Measurements from ENCODE around the gene PRKCZ. TPM values are rescaled to one million over a fixed set of nuclear protein-coding genes. Genes with fewer than 3 reads are reported as not detected.

PRKCZ gene
- total RNA-seq, 1 experiment from 2014 or later: 0.52 TPM

GRCh38 chr1:2192031-2192995, 142.1 kb downstream of the PRKCZ start:
- no peak for DNase-seq (ENCODE audit: low read depth)

- DNase-seq (ENCODE audit: low read depth): no peak
Measured at GRCh38 chr1:2193514-2194281, 143.5 kb downstream of the PRKCZ start.

DNA sequence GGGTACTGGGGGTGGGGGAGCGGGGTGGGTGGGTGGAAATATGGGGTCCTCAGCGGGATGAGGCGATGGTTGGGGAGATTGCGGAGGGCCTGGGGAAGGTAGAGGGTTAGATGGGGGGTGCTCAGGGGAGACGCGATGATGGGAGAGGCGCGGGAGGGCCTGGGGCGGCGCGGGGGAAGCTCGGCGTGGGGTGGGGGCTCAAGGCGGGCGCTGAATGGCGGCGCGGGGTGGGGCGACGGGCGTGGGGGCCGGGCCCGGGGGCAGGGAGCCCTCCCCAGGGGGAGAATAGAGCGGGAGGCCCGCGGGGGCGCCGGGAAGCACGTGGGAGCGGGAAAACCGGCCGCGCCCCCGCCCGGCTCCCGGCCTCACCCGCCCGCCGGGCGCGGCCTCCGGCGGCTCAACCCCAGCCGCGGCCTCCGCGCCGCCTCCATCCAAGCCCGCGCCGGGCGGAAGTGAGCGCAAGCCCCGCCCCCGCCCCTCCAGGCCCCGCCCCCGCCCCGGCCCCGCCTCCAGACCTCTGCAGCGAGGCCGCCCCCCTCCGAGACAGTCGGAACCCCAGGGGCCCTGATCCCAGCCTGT, 144.2 kb downstream of the PRKCZ start, which contains the start of gene FAAP20:
Gene FAAP20, minus strand, starts transcription at position 454 of the 579 bp plus-strand sequence. Its CDS starts 23 bp downstream, at position 431.
- DNase-seq (ENCODE audit: low read depth): no peak

DNA sequence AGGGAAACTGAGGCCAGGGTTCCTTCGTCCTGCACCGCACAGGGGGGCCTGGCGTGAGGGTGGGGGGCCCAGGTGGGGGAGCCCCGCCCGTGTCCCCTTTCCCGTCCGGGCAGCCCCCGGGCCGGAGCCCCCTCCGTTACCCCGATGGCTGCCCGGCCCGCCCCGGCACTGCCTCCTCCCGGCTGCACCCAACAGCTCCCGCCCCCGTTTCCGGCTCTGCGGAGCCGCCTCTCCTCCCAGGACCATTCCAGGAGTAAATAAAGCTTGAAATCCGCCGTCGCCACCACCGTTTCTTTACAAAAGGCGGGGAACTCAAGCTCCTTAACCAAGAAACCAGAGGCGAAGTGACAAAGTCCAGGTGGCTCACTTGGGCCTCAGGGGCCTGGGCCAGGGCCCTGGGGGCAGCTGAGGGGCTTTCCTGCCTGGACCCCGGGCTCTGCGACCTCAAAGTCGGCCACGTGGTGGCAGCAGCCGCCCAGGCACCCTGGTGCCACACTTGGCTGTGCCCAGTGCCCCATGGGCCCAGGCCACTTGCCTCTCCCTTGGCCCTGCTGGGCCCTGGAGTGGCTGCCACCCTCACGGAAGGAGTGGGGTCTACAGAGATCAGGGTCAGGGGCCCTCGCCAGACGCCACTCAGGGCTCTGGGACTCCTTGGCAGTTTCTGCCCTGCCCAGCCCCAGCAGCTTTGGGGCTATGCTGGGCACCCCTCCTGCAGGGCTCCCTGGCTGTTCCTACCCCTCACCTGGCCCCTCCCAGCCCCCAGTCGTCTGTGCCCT, 144.9 kb downstream of the PRKCZ start:
- peak; percentile 80 for DNase-seq (ENCODE audit: low read depth)

GRCh38 chr1:2195785-2196184, 145.6 kb downstream of the PRKCZ start:
- no peak for DNase-seq (ENCODE audit: low read depth)

GRCh38 chr1:2196901-2197638, 146.9 kb downstream of the PRKCZ start:
- DNase-seq (ENCODE audit: low read depth): no peak

DNA sequence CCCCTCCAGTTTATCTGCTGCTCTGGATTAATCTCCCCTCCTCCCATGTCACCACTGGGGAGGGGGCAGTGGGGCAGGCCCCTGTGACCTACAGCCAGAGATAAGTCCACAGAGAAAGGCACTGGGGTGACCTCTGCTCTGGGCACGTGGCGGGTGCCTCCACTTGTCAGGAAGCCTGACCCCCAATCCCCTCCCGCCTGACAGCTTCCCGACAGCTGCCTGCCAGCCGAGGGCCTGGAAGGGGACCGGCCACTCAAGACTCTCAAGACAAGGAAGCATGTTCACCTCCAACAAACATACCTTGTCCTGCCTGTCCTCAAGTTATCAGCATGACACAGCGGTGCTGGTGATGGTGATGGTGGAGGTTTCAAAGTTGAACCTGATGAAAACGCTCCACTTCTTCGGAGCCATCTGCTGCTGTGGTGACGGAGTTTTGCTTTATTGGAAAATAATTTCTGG, 147.5 kb downstream of the PRKCZ start:
- no peak for DNase-seq (ENCODE audit: low read depth)

GRCh38 chr1:2198571-2198970, 148.4 kb downstream of the PRKCZ start:
- DNase-seq (ENCODE audit: low read depth): no peak

- DNase-seq (ENCODE audit: low read depth): peak; percentile 88
Measured at GRCh38 chr1:2199042-2199810, 149.0 kb downstream of the PRKCZ start.

DNA sequence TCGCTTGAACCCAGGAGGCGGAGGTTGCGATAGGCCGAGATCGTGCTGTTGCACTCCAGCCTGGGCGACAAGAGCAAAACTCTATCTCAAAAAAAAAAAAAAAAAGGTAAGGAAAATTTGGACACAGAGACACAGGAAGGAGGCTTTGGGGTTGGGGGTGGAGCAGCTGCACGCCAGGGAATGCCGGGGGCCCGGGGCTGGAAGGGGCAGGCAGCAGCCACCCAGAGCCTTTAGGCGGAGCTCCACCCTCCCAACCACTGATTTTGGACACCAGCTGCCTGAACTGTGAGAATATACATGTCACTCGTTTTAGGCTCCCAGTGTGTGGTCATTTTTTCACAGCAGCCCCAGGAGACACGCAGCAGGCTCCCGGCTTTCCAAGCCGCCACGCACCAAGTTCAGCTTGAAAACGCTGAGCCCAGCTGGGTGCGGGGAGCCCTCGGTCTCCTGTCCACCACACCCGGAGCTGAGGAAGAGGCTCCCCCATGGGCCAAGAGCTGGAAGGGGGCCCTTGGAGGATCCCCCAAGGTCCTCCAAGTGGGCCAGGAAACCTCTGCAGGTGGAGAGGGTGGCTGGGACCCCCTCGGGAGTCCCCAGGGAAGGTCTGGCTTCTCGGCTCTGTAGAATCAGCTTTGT, 150.2 kb downstream of the PRKCZ start:
- no peak for DNase-seq (ENCODE audit: low read depth)

DNA sequence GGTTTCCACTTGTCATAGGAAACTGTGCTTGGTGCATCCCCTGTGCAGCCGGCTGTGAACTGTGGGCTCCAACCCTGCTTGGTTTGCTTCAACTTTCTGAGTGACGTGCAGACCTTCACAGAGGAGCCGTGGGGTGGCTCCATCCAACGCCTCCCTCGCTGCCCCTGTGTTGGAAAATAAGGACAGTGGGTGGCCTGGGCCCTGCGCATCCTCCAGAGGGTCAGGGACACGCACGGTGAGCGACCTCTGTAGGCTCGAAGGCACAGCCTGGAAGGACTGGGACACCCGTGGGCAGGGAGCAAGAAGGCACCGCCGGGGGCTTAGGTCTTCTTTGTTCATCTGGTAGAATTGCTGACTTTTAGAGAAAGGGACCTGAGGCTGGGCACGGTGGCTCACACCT, 150.9 kb downstream of the PRKCZ start:
- DNase-seq (ENCODE audit: low read depth): no peak

- no peak for DNase-seq (ENCODE audit: low read depth)
Measured at GRCh38 chr1:2202008-2202575, 151.9 kb downstream of the PRKCZ start.

GRCh38 chr1:2202843-2203601, 152.8 kb downstream of the PRKCZ start:
- no peak for DNase-seq (ENCODE audit: low read depth)

- DNase-seq (ENCODE audit: low read depth): no peak
Measured at GRCh38 chr1:2203671-2204414, 153.6 kb downstream of the PRKCZ start.

DNA sequence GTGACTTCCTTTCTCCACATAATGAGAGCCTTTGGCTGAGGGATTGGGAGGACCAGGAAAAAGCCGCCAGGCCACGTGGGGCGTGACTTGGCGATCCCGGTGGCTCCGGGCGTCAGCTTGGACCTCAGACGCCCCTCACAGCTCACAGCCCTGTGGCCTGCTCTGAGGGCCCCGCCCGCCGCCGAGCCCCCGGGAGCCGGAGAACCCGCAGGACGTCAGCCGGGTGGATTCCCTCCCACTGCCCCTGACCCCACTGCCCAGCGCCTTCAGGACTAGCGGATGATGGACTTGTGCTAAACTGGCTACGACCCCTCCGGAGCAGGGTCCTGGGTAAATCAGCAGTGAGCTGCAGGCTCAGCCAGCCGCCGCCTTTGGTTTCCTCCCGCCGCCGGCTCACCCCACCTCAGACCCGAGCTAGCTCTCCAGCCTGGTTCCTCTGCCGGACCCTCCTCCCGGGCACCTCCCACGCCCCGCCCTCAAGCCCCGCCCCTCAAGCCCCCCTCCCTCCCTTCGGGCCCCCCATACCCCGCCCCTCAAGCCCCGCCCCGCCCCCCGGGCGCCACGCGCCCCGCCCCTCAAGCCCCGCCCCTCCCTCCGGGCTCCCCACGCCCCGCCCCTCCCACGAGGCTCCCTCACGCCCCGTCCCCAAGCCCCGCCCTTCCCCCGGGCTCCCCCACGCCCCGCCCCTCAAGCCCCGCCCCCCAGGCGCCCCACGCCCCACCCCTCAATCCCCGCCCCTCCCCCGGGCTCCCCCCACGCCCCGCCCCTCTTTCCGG, 154.4 kb downstream of the PRKCZ start:
- peak; percentile 44 for DNase-seq (ENCODE audit: low read depth)

- peak; percentile 82 for DNase-seq (ENCODE audit: low read depth)
Measured at GRCh38 chr1:2205191-2205952, 155.2 kb downstream of the PRKCZ start.

All from LHCN-M2 (cell line).